HL-60 (cell line): ENCODE data around the gene VWA3B.

ENCODE experiments used
- DNase-seq, 2 experiments: peaks; one replicate each; pipeline ENCODE4 v3.0.0-alpha.2; 2010 to 2020; ENCODE audit warnings: low read depth in 1 of 2, low spot score in 1 of 2
- H3K27ac ChIP-seq: fragments of 250-450 bp; sonication (Bioruptor Pico); replicated peaks from 2 replicates; pipeline ENCODE4 v1.5.1; 2020; ENCODE audit warnings: mild to moderate bottlenecking, moderate library complexity
- H3K27me3 ChIP-seq: fragments of 250-450 bp; sonication (Bioruptor Pico); 2 replicates; pipeline ENCODE4 v1.5.1; 2021; ENCODE audit warnings: mild to moderate bottlenecking, moderate library complexity; ENCODE audit not compliant: insufficient read depth, poor library complexity, severe bottlenecking
- H3K4me3 ChIP-seq: replicated peaks from 2 replicates; pipeline ENCODE4 v1.5.1; 2011; ENCODE audit warnings: mild to moderate bottlenecking, control low read depth, low read length; ENCODE audit not compliant: insufficient read depth
- GABPA ChIP-seq: IDR thresholded peaks from 2 replicates; pipeline ENCODE4 v1.6.1; 2012; ENCODE audit warnings: low read depth
- POLR2AphosphoS5 ChIP-seq: IDR thresholded peaks from 2 replicates; pipeline ENCODE4 v1.6.1; 2012; ENCODE audit warnings: low read depth
- REST ChIP-seq: IDR thresholded peaks from 2 replicates; pipeline ENCODE4 v1.6.1; 2012; ENCODE audit warnings: low read depth; ENCODE audit not compliant: insufficient replicate concordance
- SPI1 ChIP-seq: IDR thresholded peaks from 2 replicates; pipeline ENCODE4 v1.6.1; 2012; ENCODE audit warnings: low read depth, mild to moderate bottlenecking, borderline replicate concordance
- TF ChIP-seq, protein P1 (sequence below): IDR thresholded peaks from one replicate; pipeline ENCODE4 v1.5.1; 2011; ENCODE audit warnings: low read length, control low read depth, inconsistent platforms; ENCODE audit not compliant: insufficient read depth

VWA3B gene

DNA sequence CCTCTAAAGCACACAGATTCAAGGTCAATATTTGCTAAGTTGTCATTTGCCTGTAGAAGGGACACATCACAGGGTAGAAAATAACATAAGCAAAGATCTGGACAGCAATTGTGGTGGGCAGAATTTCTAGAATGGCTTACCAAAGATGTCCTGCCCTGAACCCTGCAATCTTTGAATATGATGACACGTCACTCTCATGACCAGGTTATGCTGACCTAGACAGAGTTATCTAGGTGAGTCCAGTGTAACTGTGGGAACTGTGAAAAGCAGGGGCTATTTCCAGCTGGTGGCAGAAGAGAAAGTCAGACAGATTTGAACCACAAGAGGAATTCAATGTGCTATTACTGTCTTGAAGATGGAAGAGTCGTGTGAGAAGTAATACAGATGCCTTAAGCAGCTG lies 147.0 kb downstream of the VWA3B start:
- TF ChIP-seq POLR2AphosphoS5 (no peak), REST (no peak), GABPA (no peak), SPI1 (no peak)
- TF ChIP-seq, protein P1, sequence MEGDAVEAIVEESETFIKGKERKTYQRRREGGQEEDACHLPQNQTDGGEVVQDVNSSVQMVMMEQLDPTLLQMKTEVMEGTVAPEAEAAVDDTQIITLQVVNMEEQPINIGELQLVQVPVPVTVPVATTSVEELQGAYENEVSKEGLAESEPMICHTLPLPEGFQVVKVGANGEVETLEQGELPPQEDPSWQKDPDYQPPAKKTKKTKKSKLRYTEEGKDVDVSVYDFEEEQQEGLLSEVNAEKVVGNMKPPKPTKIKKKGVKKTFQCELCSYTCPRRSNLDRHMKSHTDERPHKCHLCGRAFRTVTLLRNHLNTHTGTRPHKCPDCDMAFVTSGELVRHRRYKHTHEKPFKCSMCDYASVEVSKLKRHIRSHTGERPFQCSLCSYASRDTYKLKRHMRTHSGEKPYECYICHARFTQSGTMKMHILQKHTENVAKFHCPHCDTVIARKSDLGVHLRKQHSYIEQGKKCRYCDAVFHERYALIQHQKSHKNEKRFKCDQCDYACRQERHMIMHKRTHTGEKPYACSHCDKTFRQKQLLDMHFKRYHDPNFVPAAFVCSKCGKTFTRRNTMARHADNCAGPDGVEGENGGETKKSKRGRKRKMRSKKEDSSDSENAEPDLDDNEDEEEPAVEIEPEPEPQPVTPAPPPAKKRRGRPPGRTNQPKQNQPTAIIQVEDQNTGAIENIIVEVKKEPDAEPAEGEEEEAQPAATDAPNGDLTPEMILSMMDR: no peak
- peaks cover 2% of the 10 kb centered on the region for H3K27me3 ChIP-seq

GRCh38 chr2:98234776-98235175 lies 147.8 kb downstream of the VWA3B start:
- DNase-seq: no peak
- no peak for TF ChIP-seq REST
- TF ChIP-seq, protein P1: no peak
- no peak for TF ChIP-seq GABPA
- TF ChIP-seq SPI1: no peak
- no peak for TF ChIP-seq POLR2AphosphoS5
- Histone ChIP-seq H3K27me3 (peaks cover 2% of the 10 kb centered on the region), H3K27ac (no peak overlapping the region), H3K4me3 (no peak overlapping the region)

More for the DNA sequence above, 147.0 kb downstream of the VWA3B start:
- Histone ChIP-seq H3K27ac (no peak overlapping the region), H3K4me3 (no peak overlapping the region)
- no peak for DNase-seq

- no peak for DNase-seq
- H3K4me3 ChIP-seq: no peak overlapping the region
- H3K27ac ChIP-seq: no peak overlapping the region
- H3K27me3 ChIP-seq: no peaks in the 10 kb centered on the region
- TF ChIP-seq GABPA: no peak
- no peak for TF ChIP-seq REST
- TF ChIP-seq POLR2AphosphoS5: no peak
- TF ChIP-seq SPI1: no peak
- TF ChIP-seq, protein P1: no peak
Observed at GRCh38 chr2:98236935-98237334, 150.0 kb downstream of the VWA3B start.
